ENCODE data around the gene OR1D5.

The OR1D5 gene

GRCh38 chr17:3038941-3039340, 24.5 kb downstream of the OR1D5 start:
- Histone ChIP-seq H3K27me3 (replicated peaks; ENCODE audit: insufficient read depth, low read length) (peaks cover 25% of the 10 kb centered on the region), H3K9me2 (replicated peaks; ENCODE audit: insufficient read depth, low read length) (no peaks in the 10 kb centered on the region), H3K27ac (ENCODE audit: low read length) (no peak overlapping the region), H4K20me1 (ENCODE audit: insufficient read depth, low read length) (no peaks in the 10 kb centered on the region), H3K9ac (ENCODE audit: low read length) (no peak overlapping the region), H3K4me3 (ENCODE audit: low read length) (no peak overlapping the region), H3K79me2 (ENCODE audit: low read length) (no peaks in the 10 kb centered on the region), H3K4me1 (ENCODE audit: low read length) (no peaks in the 10 kb centered on the region), H3F3A (ENCODE audit: insufficient read depth, low read length) (no peaks in the 10 kb centered on the region), H3K9me3 (replicated peaks; ENCODE audit: insufficient read depth, low read length) (no peaks in the 10 kb centered on the region), H2AFZ (ENCODE audit: low read length) (no peak overlapping the region), H3K4me2 (ENCODE audit: low read depth, low read length) (no peak overlapping the region), H3K36me3 (replicated peaks; ENCODE audit: insufficient read depth, low read length) (no peaks in the 10 kb centered on the region)
- TF ChIP-seq EZH2 (optimal IDR thresholded peaks at IDR 0.05; ENCODE audit: low read depth, low read length) (no peak), EZH2phosphoT487 (IDR thresholded peaks at IDR 0.05; ENCODE audit: low read length) (no peak)
- TF ChIP-seq, protein P1, sequence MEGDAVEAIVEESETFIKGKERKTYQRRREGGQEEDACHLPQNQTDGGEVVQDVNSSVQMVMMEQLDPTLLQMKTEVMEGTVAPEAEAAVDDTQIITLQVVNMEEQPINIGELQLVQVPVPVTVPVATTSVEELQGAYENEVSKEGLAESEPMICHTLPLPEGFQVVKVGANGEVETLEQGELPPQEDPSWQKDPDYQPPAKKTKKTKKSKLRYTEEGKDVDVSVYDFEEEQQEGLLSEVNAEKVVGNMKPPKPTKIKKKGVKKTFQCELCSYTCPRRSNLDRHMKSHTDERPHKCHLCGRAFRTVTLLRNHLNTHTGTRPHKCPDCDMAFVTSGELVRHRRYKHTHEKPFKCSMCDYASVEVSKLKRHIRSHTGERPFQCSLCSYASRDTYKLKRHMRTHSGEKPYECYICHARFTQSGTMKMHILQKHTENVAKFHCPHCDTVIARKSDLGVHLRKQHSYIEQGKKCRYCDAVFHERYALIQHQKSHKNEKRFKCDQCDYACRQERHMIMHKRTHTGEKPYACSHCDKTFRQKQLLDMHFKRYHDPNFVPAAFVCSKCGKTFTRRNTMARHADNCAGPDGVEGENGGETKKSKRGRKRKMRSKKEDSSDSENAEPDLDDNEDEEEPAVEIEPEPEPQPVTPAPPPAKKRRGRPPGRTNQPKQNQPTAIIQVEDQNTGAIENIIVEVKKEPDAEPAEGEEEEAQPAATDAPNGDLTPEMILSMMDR (IDR thresholded peaks at IDR 0.05; ENCODE audit: low read length): no peak
- no peak for DNase-seq

- no peak overlapping the region for H3K9ac ChIP-seq (ENCODE audit: low read length)
- no peaks in the 10 kb centered on the region for H3K79me2 ChIP-seq (ENCODE audit: low read length)
- no peak overlapping the region for H3K27ac ChIP-seq (ENCODE audit: low read length)
- H4K20me1 ChIP-seq (ENCODE audit: insufficient read depth, low read length): no peaks in the 10 kb centered on the region
- H3K4me2 ChIP-seq (ENCODE audit: low read depth, low read length): no peak overlapping the region
- no peak overlapping the region for H2AFZ ChIP-seq (ENCODE audit: low read length)
- H3K9me2 ChIP-seq (replicated peaks; ENCODE audit: insufficient read depth, low read length): no peaks in the 10 kb centered on the region
- H3K4me3 ChIP-seq (ENCODE audit: low read length): no peak overlapping the region
- H3K4me1 ChIP-seq (ENCODE audit: low read length): no peaks in the 10 kb centered on the region
- DNase-seq: no peak
- peaks cover 21% of the 10 kb centered on the region for H3K27me3 ChIP-seq (replicated peaks; ENCODE audit: insufficient read depth, low read length)
- no peaks in the 10 kb centered on the region for H3F3A ChIP-seq (ENCODE audit: insufficient read depth, low read length)
- H3K9me3 ChIP-seq (replicated peaks; ENCODE audit: insufficient read depth, low read length): no peaks in the 10 kb centered on the region
- TF ChIP-seq EZH2 (optimal IDR thresholded peaks at IDR 0.05; ENCODE audit: low read depth, low read length) (no peak), EZH2phosphoT487 (IDR thresholded peaks at IDR 0.05; ENCODE audit: low read length) (no peak)
- TF ChIP-seq, protein P1 (IDR thresholded peaks at IDR 0.05; ENCODE audit: low read length): no peak
- H3K36me3 ChIP-seq (replicated peaks; ENCODE audit: insufficient read depth, low read length): no peaks in the 10 kb centered on the region
Measured at GRCh38 chr17:3037259-3037658, 26.1 kb downstream of the OR1D5 start.

- Histone ChIP-seq H3K4me2 (ENCODE audit: low read depth, low read length) (no peak overlapping the region), H4K20me1 (ENCODE audit: insufficient read depth, low read length) (no peaks in the 10 kb centered on the region), H3K4me1 (ENCODE audit: low read length) (no peaks in the 10 kb centered on the region), H2AFZ (ENCODE audit: low read length) (no peak overlapping the region), H3F3A (ENCODE audit: insufficient read depth, low read length) (no peaks in the 10 kb centered on the region), H3K27ac (ENCODE audit: low read length) (no peak overlapping the region), H3K4me3 (ENCODE audit: low read length) (no peak overlapping the region), H3K27me3 (replicated peaks; ENCODE audit: insufficient read depth, low read length) (peaks cover 17% of the 10 kb centered on the region), H3K9me2 (replicated peaks; ENCODE audit: insufficient read depth, low read length) (no peaks in the 10 kb centered on the region), H3K9me3 (replicated peaks; ENCODE audit: insufficient read depth, low read length) (no peaks in the 10 kb centered on the region), H3K79me2 (ENCODE audit: low read length) (no peaks in the 10 kb centered on the region), H3K9ac (ENCODE audit: low read length) (no peak overlapping the region), H3K36me3 (replicated peaks; ENCODE audit: insufficient read depth, low read length) (no peaks in the 10 kb centered on the region)
- DNase-seq: no peak
- TF ChIP-seq EZH2 (optimal IDR thresholded peaks at IDR 0.05; ENCODE audit: low read depth, low read length): no peak
- TF ChIP-seq EZH2phosphoT487 (IDR thresholded peaks at IDR 0.05; ENCODE audit: low read length): no peak
- TF ChIP-seq, protein P1 (IDR thresholded peaks at IDR 0.05; ENCODE audit: low read length): no peak
Measured at GRCh38 chr17:3036800-3037199, 26.6 kb downstream of the OR1D5 start.

Data from MM.1S (cell line).